GDM1 (cell line): ENCODE measurements around the gene USP34.
"Not testable (repeated sequence)": the region's sequence is repeated elsewhere in the genome, so short reads cannot be mapped to it uniquely, and the experiment has no call there.

Experiments used
- DNase-seq: peaks from one replicate; lab custom pipeline; 2025; lab: John Stamatoyannopoulos, UW

USP34 gene

DNA sequence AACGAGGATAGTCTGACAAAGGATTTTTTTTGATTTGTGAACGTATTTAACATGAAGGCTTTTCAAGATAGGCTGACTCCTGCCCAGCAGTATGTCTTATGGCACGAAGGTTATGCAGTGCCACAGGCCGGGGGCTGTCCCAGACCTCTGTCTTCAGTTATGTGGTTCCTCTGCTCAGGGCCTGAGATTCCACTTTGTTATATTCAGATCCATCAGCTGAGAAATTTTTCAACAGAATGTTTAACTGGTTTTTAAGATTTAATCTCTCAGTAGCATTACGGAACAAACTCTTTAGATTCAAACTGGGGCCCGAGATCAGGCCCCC lies 288.9 kb downstream of the USP34 start:
- DNase-seq, result no peak

DNA sequence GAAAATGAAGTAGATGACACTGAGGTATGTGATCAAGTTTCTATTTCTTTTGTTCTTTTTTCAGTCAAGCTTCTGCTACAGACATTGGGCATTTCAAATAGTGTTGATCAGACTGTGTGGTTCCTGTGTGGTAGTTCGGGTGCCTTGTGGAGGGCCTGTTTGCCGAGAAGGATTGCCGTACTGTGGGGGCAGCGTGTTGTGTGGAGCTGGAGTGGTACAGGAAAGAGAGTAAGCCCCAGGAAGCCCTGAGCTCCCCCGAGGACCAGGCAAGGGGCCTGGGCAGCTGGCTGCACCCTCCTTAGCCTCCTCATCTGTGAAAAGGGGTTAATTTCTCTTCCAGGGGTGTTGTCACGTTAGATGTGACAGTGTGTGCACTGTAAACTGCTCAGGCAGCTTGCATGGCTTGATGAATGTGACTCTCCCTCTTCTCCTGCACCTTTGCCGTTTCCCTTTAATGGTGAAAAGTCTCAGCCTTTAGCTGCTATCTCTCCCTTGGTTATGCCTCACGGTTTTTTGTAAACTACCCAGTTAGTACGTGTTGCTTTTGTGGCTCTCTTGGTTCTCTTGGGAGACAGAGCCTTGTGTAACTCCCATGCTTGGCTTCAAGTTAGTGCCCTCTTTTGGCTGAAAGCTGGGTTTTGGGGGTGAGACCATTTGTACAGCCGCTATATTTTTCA lies 289.4 kb downstream of the USP34 start:
- DNase-seq, result no peak

DNA sequence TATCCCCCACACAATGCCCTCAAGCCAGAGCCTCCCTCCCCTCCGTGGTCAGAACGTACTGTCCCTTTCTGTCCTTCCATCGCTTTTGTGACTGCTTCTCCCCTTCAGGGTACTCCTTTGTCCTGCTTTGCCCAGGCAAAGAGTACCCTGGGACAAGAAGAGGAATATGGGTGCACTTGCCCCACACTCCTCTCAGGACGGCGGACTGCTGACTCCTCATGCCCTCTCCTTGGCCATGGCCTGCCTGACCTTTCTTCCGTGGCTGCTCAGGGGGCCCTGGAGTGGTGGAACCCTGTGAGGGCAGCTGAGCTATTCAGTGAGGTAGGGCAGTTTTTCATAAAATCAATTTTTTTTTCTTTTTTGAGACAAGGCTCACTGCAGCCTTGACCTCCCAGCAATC lies 290.2 kb downstream of the USP34 start:
- DNase-seq, result no peak

DNA sequence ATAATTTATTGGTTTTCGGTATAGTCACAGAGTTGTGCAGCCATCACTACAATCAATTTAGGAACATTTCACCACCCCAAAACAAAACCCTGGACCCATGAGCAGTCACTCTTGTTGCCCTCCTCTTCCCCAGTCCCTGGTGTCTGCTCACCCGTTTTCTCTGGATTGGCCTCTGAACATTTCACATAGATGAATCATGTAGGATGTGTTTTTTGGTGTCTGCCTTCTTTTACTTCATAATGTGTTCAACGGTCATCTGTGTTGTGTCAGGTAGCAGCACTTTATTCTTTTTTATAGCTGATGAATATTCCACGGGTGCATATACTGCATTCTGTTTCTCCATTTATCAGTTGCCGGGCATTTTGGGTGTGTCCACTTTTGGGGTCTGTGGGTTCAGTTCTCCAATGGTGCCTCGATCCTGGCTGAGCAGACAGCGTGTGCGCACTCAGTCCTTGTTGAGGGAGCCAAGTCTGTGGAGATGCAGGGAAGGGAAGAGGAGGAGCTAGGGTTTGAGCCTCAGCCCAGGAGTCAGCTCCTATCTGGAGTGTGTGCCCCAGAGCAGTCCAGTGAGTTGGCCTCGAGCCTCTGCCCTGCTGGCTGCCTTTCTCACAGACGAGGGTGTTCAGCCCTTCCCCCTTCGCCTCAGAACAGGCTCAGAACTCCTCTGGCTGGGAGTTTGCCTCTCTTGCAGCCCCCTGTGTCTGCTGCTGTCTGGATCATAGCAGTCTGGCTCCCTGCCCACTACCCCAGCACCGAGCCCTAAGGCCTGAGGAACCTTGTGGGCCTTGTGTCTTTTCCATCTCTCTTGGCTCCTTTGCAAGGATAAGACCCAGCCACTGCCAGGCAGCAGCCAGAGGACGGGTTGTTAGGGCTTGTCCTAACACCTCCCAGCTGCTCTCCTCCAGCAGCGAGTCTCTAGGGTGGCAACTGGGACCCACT lies 290.9 kb downstream of the USP34 start:
- no peak for DNase-seq

DNA sequence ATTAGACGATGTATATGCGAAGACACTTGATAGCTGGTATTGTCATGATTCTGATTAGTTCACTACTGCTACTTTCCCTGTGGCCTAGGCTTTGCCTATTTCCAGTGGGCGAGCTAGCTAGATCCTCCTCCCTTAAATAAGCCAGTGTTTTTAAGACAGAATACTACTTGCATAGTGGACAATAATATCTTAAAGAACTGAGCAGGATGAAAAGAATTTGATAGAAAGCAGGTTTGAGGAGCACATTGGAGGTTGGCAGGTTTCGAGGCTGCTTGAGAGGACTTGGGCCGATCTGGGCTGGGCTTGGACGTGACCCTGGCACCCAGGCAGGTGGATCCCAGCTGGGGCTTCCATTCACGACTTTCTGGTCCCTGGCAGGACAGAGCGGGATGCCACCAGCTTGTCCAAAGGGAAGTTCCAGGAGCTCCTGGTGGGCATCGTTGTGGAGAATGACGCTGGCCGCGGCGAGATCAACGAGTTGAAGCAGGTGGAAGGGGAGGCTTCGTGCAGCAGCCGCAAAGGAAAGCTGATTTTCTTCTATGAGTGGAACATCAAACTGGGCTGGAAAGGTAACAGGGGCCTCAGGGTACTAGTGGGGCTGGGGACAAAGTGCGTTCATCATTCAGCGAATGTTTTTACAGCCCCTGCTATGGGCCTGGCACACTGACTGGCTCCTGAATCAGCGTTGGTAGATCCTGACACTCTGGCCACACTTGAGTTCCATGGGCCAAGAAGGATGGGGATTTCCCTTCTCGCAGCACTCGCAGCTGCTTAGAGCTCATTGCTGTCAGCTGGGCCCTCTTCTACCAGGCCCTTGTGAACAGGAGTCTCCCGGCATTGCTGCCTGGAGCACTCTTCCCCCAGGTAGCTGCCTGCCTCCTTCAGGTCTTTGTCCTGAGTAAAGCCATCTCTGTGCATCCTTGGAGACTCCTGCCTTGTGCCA lies 292.0 kb downstream of the USP34 start:
- no peak for DNase-seq

DNA sequence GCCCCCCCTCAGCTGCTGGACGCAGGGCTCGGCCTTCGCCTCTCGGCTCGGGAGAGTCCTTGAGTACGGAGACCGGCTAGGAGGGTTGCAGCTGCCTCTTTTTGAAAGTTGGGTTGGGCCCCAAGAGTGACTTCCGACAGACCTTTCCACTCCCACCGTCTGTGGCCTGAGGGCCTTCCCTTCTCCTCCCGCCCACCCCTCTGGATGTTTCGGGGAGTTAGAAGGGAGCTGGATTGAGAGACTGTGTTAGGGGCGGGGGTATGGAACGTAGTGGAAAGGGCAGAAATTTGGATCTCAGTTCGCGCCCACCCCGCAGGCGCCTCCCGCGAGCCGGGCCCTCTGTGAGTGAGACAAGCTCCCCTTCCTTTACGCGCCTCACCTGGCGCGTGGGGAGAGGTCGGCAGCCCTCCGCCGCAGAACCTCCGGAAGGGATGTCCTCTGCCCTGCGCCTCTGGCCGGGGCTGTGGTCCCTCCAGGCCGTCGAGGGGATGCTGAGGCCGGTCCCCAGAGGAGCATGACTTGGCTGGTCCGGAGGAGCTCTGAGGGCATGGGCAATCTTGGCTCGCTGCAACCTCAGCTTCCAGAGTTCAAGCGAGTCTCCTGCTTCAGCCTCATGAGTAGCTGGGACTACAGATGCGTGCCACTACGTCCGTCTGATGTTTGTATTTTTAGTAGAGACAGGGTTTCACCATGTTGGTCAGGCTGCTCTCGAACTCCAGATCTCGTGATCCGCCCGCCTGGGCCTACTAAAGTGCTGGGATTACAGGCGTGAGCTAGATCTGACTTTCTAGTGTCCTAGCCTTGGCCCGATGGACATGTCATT lies 292.9 kb downstream of the USP34 start:
- peak; percentile 35 for DNase-seq

DNA sequence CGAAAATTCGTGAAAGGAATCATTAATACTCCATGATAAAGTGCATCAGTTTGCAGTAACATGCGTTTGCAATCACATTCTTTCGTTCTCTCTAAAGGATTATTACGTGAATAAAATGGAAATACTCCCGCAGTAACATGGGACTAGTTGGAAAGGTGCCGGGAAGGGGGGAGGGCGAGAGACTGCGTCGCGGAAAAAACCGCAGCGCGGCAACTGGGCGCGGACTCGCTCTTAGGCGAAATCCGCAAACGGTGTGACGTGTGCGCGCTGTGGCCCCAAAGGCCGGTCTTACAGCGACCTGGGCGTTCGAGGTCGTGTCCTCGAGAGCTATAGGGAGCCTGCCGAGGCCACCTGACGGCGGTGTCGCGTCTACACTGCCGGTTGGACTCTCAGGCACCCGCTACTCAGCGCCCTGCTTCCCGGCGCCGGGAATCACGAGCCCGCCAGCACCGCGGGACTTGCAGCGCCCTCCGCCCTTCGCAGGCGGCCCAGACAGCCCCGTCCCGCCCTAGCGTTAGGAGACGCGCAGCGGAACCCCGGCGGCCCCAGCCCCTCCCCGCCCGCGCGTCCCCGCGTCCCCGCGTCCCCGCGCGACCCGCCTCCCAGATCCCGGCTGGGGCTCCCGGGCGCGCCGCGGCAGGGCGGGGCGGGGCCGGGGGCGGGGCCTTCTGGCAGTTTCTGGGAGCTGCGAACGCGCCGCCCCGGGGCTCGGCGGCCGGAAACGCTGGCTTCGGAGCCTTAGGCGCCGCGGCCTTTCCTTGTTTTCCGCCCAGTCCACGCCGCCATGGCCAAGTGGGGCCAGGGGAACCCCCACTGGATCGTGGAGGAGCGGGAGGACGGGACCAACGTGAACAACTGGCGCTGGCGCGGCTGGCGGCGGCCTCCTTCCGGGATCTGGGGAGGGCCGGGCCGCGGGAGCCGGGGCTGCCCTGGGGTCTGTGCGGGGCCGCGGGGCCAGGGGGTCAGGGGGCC lies 293.8 kb downstream of the USP34 start:
- DNase-seq, result peak; percentile 92

DNA sequence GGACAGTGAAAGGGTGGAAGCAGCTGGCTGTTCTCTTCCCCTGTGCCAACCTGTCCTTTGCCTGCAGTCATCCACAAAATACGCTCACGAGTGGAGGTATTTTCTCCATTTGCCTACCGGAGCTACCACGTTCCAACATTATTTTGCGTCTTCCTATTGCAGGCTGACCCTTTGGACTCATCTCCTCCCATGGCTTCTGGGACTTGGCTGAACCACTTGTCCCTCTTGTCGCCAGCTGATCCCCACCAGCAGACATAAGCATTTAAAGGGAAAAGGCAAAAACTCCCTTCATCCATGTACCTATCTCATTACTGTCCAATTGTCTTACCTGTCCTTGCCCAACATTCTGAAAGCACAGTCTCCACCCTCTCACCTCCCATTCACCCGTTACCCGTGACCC lies 295.9 kb downstream of the USP34 start:
- DNase-seq, result no peak

DNA sequence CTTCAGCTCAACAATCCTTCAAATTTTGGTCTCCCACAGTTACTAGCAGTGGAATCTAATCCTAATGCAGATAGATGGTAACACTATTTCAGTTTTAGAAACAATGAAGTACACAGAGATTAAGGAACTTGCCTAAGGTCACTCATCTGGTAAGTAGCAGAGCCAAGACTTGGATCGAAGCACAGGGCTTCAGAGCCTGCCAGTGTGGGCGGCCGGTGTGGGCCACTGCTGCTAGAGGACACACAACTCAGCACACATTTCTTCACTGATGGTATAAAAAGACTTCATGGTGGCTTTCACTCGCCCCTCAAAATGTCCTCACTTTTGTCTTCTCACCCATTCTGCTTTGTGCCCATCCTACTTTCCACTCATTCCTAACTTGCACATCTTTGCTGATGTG lies 297.8 kb downstream of the USP34 start:
- no peak for DNase-seq

DNA sequence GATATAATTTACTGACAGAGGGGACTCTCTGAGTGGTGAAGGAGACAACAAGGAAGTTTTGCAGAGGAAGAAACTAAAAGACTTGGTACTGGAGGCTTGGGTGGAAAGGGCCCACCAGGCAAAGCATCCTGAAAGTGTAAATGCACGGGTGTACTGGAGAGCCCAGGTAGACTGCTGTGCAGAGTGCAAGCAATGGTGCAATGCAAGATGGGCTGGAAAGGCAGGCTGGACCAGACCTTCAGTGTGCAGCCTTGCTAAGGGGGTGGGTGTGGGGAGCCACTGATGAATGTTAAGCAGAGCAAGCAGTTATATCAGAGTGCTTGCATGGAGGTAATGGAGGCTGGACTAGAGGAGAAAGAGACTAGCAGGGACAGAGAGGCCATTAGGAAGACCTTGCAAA lies 298.2 kb downstream of the USP34 start:
- DNase-seq, result no peak

DNA sequence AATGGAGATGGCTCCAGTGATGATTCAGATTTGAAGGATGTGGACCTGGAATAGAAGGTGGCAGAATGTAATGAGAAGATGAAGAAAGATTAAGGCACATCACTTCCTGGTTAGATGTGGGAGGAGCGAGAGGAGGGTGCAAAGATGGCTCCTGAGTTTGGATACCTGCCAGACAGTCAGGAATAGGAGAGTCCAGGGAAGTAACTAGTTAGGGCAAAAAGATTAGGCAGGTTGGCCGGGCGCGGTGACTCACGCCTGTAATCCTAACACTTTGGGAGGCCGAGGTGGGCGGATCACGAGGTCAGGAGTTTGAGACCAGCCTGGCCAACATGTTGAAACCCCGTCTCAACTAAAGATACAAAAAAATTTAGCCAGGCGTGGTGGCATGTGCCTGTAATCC lies 303.3 kb downstream of the USP34 start:
- DNase-seq, result no peak

DNA sequence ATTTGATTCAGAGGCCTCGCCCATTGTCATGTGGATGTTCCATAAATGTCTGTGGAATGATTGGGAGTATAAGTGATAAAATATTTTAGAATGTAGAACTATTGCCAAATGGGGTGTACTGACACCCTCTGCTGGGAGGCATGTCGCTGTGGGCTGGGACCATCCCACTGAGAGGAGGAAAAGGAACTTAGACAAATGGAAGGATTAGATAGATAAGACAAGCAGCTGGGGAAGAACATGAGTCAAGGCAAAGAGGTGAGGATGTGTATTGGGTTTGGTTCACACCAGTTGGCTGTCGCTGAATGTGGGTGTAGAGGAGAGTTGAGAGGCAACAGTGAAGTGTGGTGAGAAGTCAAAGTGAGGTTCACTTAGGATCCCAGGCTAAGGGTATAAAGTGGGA lies 304.9 kb downstream of the USP34 start:
- DNase-seq, result no peak

DNA sequence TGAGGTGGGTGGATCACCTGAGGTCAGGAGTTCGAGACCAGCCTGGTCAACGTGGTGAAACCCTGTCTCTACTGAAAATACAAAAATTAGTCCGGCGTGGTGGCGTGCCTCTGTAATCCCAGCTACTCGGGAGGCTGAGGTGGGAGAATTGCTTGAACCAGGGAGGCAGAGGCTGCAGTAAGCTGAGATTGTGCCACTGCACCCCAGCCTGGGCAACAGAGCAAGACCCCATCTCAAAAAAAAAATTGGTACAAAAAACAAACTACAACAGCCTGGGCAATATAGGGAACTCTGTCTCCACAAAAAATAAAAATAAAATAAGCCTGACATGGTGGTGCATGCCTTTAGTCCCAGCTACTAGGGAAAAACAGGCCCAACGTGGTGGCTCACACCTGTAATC lies 305.8 kb downstream of the USP34 start:
- not testable (repeated sequence) for DNase-seq

DNA sequence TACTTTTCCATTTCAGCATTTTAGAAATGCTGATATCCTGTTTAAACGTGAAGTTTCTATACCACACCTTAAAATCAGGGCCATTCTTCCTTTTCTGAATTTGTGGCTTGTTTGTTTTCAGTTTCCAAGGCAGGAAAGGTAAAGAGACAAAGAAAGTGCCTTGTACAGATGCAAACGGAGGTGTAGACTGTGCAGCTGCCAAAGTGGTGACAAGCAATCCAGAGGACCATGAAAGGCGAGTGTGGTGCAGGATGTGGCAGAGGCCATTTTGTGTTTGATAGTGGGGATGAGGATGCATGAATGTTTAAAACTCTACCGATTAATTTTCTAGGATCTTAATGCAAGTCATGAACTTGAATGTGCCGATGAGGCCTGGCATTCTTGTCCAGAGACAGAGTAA lies 308.2 kb downstream of the USP34 start:
- no peak for DNase-seq

DNA sequence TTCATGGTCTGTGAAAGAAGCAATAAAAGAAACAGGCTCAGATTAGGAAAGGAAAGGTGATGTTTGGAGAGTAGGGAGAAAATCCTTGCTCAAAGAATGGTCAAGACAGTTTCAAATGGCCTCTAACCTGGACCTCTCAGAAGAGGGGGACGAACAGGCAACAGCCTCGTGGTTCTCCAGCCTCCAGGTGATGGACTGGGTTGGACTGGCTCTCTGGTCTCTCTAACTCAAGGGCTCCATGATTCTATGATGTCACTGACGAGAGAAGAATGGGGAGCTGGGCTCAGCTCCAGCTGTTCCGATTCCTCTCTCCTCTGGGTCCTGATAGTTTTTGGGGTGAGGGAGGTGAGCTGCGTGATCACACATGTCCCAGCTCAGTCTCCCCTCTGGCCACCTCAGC lies 309.0 kb downstream of the USP34 start, which contains the start of gene C2orf74:
Gene C2orf74, plus strand, starts transcription at position 301 of the 400 bp plus-strand sequence. CDS start 327 bp downstream, outside the sequence.
- no peak for DNase-seq

DNA sequence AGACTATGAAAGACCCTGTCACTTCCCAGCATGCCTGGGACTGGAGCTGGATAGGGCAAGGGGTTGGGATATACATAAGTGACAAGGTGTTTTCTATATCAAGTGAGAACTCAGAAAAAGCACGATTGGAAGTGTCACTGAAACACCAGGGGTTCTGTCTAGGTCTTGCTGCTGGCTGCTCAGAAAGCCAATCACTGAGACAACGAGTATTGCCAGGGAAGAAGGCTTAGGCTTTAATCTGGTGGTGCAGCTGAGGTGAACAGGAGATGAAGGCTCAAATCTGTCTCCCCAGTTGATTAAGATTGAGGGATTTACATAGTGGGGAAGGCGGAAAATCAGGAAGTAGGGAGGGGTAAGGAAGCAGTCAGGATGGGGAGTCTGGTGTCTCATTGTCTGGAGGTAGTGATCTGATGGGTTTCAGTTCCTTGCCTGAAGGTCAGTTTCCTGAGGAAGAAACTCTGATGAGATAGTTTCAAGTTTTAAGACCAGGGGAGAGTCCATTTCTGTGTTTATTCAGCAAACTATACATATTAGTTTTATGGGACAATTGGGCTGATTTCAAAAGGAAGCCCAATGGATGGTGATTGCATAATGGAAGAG lies 312.4 kb downstream of the USP34 start:
- DNase-seq, result no peak

DNA sequence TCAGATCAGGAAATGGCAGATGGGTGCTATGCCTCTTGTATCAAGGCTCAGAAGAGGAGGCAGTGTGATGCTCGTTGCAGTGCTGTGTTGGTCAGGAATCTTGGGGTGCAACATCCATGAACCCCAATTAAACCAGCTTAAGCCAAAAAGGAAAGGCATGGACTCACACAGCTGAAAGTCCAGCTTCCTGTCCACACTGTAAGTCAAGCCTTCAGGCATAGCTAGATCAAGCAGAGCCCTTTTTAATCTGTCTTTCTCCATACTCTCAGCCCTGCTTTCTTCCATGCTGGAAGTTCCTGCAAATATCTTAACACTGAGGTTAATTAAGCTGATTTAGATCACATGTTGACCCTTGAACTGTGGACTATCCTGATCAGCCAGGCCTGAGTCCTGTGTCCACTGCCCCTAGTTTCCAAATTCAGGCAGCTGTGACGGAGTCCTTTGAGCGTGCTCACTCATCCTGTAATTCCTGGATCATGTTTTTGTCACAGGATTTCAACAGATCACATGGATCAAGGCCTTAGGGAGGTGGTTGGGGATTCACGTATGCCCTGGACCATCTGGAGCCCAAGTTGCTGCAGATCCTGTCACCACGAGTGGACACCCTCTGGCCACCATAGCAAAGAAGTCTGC lies 313.4 kb downstream of the USP34 start:
- DNase-seq, result no peak

DNA sequence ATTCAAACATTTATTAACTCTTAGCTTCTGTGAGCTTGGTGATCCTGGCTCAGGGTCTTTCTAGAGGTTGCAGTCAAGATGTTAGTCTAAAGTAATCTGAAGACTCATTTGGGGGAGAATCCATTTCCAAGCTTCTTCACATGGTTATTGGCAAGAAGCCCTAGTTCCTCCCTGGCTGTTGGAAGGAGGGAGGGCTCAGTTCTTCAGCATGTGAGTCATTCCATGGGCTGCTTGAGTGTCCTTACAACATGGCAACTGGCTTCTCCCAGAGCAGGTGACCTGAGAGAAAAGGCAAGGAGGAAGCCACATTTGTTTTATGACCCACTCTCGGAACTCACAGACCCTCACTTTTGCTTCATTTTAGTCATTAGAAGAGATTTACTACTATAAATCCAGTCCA lies 319.5 kb downstream of the USP34 start:
- DNase-seq, result no peak

DNA sequence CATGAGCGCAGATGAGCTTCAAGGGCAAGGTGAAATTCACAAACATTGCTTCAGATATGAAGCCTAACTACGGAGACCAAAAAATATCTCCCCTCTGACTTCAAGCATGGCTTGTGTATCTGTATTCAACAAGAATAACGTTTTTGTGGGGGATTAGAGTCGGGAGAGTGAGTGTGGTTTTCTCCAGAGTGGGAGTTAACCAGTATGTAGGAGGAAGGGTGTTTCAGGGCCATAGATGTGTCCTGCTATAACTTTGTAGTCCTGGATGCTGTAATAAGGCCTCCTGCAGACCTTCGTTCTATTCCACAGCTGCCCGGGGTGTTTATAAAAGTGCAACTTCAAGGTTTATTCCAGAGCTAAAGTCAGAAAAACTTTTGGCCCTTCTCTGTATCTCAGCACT lies 321.8 kb downstream of the USP34 start:
- no peak for DNase-seq
